ENCODE measurements around the gene CALR3. TPM values are rescaled to one million over a fixed set of nuclear protein-coding genes. Genes with fewer than 3 reads are reported as not detected.
A peak's percentile ranks its signal among the peaks of the same experiment; 100 is the strongest.
"Not testable (repeated sequence)": the region's sequence is repeated elsewhere in the genome, so short reads cannot be mapped to it uniquely, and the experiment has no call there.

Gene CALR3
- total RNA-seq, 6 experiments from 2014 or later, result not detected

GRCh38 chr19:16456652-16457194 is 39.2 kb downstream of the CALR3 start:
- no peaks in the 10 kb centered on the region for H3K9me3 Mint-ChIP-seq
- peaks cover 40% of the 10 kb centered on the region for H3K4me1 Mint-ChIP-seq (ENCODE audit: low read depth)
- TF ChIP-seq CTCF (IDR thresholded peaks at IDR 0.05), result no peak
- H3K36me3 Mint-ChIP-seq (ENCODE audit: low read depth), result no peaks in the 10 kb centered on the region
- DNase-seq, result no peak
- peak overlapping the region; percentile 42; the same call in 1 of the 2 replicates for H3K27ac Mint-ChIP-seq
- H3K27me3 Mint-ChIP-seq (ENCODE audit: insufficient read depth), result no peaks in the 10 kb centered on the region; the same call in 1 of the 2 replicates
- peak overlapping the region; percentile 78 for H3K4me3 Mint-ChIP-seq

GRCh38 chr19:16455489-16455888 is 40.5 kb downstream of the CALR3 start:
- no peaks in the 10 kb centered on the region for H3K36me3 Mint-ChIP-seq (ENCODE audit: low read depth)
- no peak overlapping the region for H3K4me3 Mint-ChIP-seq
- H3K27me3 Mint-ChIP-seq (ENCODE audit: insufficient read depth), result no peaks in the 10 kb centered on the region; the same call in 1 of the 2 replicates
- DNase-seq, result no peak
- peaks cover 40% of the 10 kb centered on the region for H3K4me1 Mint-ChIP-seq (ENCODE audit: low read depth)
- H3K27ac Mint-ChIP-seq, result no peak overlapping the region
- H3K9me3 Mint-ChIP-seq, result no peaks in the 10 kb centered on the region
- no peak for TF ChIP-seq CTCF (IDR thresholded peaks at IDR 0.05)

- H3K4me1 Mint-ChIP-seq (ENCODE audit: low read depth), result peaks cover 47% of the 10 kb centered on the region
- no peaks in the 10 kb centered on the region for H3K9me3 Mint-ChIP-seq
- H3K27ac Mint-ChIP-seq, result no peak overlapping the region
- H3K27me3 Mint-ChIP-seq (ENCODE audit: insufficient read depth), result no peaks in the 10 kb centered on the region; the same call in 1 of the 2 replicates
- peaks cover 5% of the 10 kb centered on the region for H3K36me3 Mint-ChIP-seq (ENCODE audit: low read depth)
- no peak for DNase-seq
- no peak overlapping the region for H3K4me3 Mint-ChIP-seq
- no peak for TF ChIP-seq CTCF (IDR thresholded peaks at IDR 0.05)
Measured at GRCh38 chr19:16454351-16454918, 41.5 kb downstream of the CALR3 start.

GRCh38 chr19:16452325-16452724 is 43.6 kb downstream of the CALR3 start:
- Mint-ChIP-seq H3K27ac (no peak overlapping the region), H3K27me3 (ENCODE audit: insufficient read depth) (peaks cover 2% of the 10 kb centered on the region), H3K4me1 (ENCODE audit: low read depth) (peaks cover 46% of the 10 kb centered on the region), H3K9me3 (no peaks in the 10 kb centered on the region), H3K4me3 (no peak overlapping the region), H3K36me3 (ENCODE audit: low read depth) (peaks cover 12% of the 10 kb centered on the region)
- no peak for TF ChIP-seq CTCF (IDR thresholded peaks at IDR 0.05)
- no peak for DNase-seq

- H3K27me3 Mint-ChIP-seq (ENCODE audit: insufficient read depth), result peaks cover 2% of the 10 kb centered on the region; the same call in 1 of the 2 replicates
- H3K4me1 Mint-ChIP-seq (ENCODE audit: low read depth), result peaks cover 60% of the 10 kb centered on the region
- peaks cover 12% of the 10 kb centered on the region for H3K36me3 Mint-ChIP-seq (ENCODE audit: low read depth)
- peak; percentile 9 for DNase-seq
- H3K27ac Mint-ChIP-seq, result no peak overlapping the region
- no peaks in the 10 kb centered on the region for H3K9me3 Mint-ChIP-seq
- TF ChIP-seq CTCF (IDR thresholded peaks at IDR 0.05), result no peak
- H3K4me3 Mint-ChIP-seq, result no peak overlapping the region
Measured at GRCh38 chr19:16449330-16449961, 46.5 kb downstream of the CALR3 start.

- not testable (repeated sequence) for DNase-seq; H3K9me3 Mint-ChIP-seq; H3K4me3 Mint-ChIP-seq; H3K27ac Mint-ChIP-seq; H3K27me3 Mint-ChIP-seq (ENCODE audit: insufficient read depth)
- H3K4me1 Mint-ChIP-seq (ENCODE audit: low read depth), result peaks cover 57% of the 10 kb centered on the region
- peaks cover 12% of the 10 kb centered on the region for H3K36me3 Mint-ChIP-seq (ENCODE audit: low read depth)
Measured at GRCh38 chr19:16448872-16449271, 47.1 kb downstream of the CALR3 start.

Measured in HFFc6 (cell line).